Placental epithelial cell (primary cell): ENCODE measurements around the gene ADAM12. TPM values are rescaled to one million over a fixed set of nuclear protein-coding genes. Genes with fewer than 3 reads are reported as not detected.

Experiments used
- small RNA-seq: library from RNA; depleted of rRNA; stranded (forward); fragments of <200 nt; gene quantifications from one replicate; pipeline ENCODE3, GENCODE V24; 2012
- total RNA-seq: library from RNA; depleted of rRNA; stranded (reverse); fragments of >200 nt; gene quantifications from 2 replicates; pipeline ENCODE4 v1.2.3, GENCODE V29; 2012

ADAM12 gene
- total RNA-seq = 0.79 and 4.7 TPM in 2 replicates

GRCh38 chr10:126387931-126388911 is at the start of gene ADAM12:
Gene ADAM12, minus strand, starts transcription at chr10:126388477. Its CDS starts 332 bp downstream, at chr10:126388145.

Small RNA genes lying within 50 kb of the gene (small RNA-seq; reads per million reads assigned to genes)
- not detected for gene RNA5SP328
